K562 (cell line): Measurements from ENCODE around the gene PPP2R2D. TPM values are rescaled to one million over a fixed set of nuclear protein-coding genes. Genes with fewer than 3 reads are reported as not detected.

Experiments
- ARID1B ChIP-seq: fragments of 450-650 bp; IDR thresholded peaks from 2 replicates; pipeline ENCODE4 v1.6.1; 2016; ENCODE audit warnings: antibody characterized with exemption, mild to moderate bottlenecking, inconsistent platforms
- C11orf30 ChIP-seq: fragments of 450-650 bp; IDR thresholded peaks from 2 replicates; pipeline ENCODE4 v1.6.1; 2016; ENCODE audit warnings: low read depth, mild to moderate bottlenecking
- CBX3 ChIP-seq, 2 experiments: IDR thresholded peaks; 1 replicate in 1 of 2; 2 replicates in 1 of 2; pipeline ENCODE4 v1.6.1; 2012; ENCODE audit warnings: inconsistent platforms in 2 of 2, low read length in 2 of 2, borderline replicate concordance in 1 of 2, control low read depth in 1 of 2
- CREM ChIP-seq: IDR thresholded peaks from 2 replicates; pipeline ENCODE4 v1.6.1; 2014; ENCODE audit warnings: antibody characterized with exemption, low read depth
- ELF4 ChIP-seq: fragments of 450-650 bp; formaldehyde crosslinking; IDR thresholded peaks from 2 replicates; pipeline ENCODE4 v1.4.0; 2022; ENCODE audit warnings: missing genetic modification characterization
- FOXK2 ChIP-seq, 2 experiments: fragments of 450-650 bp; IDR thresholded peaks in 1 of 2; conservative IDR thresholded peaks in 1 of 2; 2 replicates each; pipeline ENCODE4 v1.6.1; 2016; ENCODE audit warnings: low read depth in 2 of 2, mild to moderate bottlenecking in 1 of 2
- JUND ChIP-seq, 2 experiments: IDR thresholded peaks; 2 replicates in 1 of 2; 3 replicates in 1 of 2; pipeline ENCODE4 v1.6.1; 2011; ENCODE audit warnings: borderline replicate concordance in 2 of 2, low read depth in 2 of 2, low read length in 2 of 2, improper control_type of control experiment in 1 of 2, missing biosample characterization in 1 of 2, missing genetic modification characterization in 1 of 2, missing genetic modification reagents in 1 of 2
- MAFF ChIP-seq: IDR thresholded peaks from 2 replicates; pipeline ENCODE4 v1.6.1; 2012; ENCODE audit warnings: low read length, improper control_type of control experiment
- MAFK ChIP-seq: IDR thresholded peaks from 2 replicates; pipeline ENCODE4 v1.6.1; 2011; ENCODE audit warnings: low read length, improper control_type of control experiment
- NUFIP1 ChIP-seq: fragments of 450-650 bp; IDR thresholded peaks from 2 replicates; pipeline ENCODE4 v1.6.1; 2018; ENCODE audit not compliant: partially characterized antibody
- POLR2A ChIP-seq: fragments of 450-650 bp; conservative IDR thresholded peaks from 2 replicates; pipeline ENCODE4 v1.6.1; 2016
- RCOR1 ChIP-seq, 2 experiments: IDR thresholded peaks; 2 replicates each; pipeline ENCODE4 v1.6.1; 2012; ENCODE audit warnings: low read depth in 2 of 2, low read length in 2 of 2, borderline replicate concordance in 1 of 2, improper control_type of control experiment in 1 of 2
- SP1 ChIP-seq: sonication (generic); formaldehyde crosslinking; IDR thresholded peaks from 2 replicates; pipeline ENCODE4 v1.8.1; 2022; ENCODE audit warnings: mild to moderate bottlenecking, missing genetic modification reagents
- TAF1 ChIP-seq: IDR thresholded peaks from 2 replicates; pipeline ENCODE4 v1.6.1; 2011; ENCODE audit warnings: mild to moderate bottlenecking, low read length, moderate library complexity; ENCODE audit not compliant: insufficient read depth, control insufficient read depth, severe bottlenecking; ENCODE audit errors: extremely low read depth
- polyA plus RNA-seq, 8 experiments: library from polyadenylated mRNA; depleted of rRNA in 4 of 8; stranded (reverse) in 5 of 8; unstranded in 3 of 8; fragments of >200 nt; fragmentation: Nextera tagmentation in 2 of 8; fragmentation: Illumina TruSeq in 1 of 8; extraction: Ambion mirVana in 2 of 8; extraction: Trizol in 1 of 8; gene quantifications; 2 replicates each; pipeline versions ENCODE4 v1.2.1 to v1.2.3, GENCODE V29; 2011 to 2014; ENCODE audit warnings: inconsistent platforms in 1 of 8, missing spikeins in 1 of 8
- total RNA-seq, 7 experiments: library from RNA; depleted of rRNA in 6 of 7; stranded (reverse); fragments of >200 nt in 6 of 7; fragmentation: Illumina TruSeq in 2 of 7; extraction: Trizol in 2 of 7; gene quantifications; 2 replicates each; pipeline versions ENCODE4 v1.2.1 to v1.2.3, GENCODE V29; 2011 to 2021; ENCODE audit warnings: low replicate concordance in 1 of 7
- TF ChIP-seq, protein P1 (sequence below): fragments of 200-800 bp; sonication (Bioruptor generic); IDR thresholded peaks from 2 replicates; pipeline ENCODE4 v1.6.1; 2016; ENCODE audit warnings: missing genetic modification characterization, missing compliant biosample characterization
- TF ChIP-seq, protein P2 (sequence below): fragments of 250-450 bp; sonication (Bioruptor Pico); IDR thresholded peaks from 2 replicates; pipeline ENCODE4 v1.8.0; 2022; ENCODE audit warnings: inconsistent platforms

Gene PPP2R2D
- total and polyA plus RNA-seq, 9 of the 15 experiments (the other 6 are each of a cell fraction or from before 2014, with no cell fraction given): 1.9 to 37.0 (median 26.8) TPM

- no peak for TF ChIP-seq RCOR1 (IDR thresholded peaks at IDR 0.05; ENCODE audit: borderline replicate concordance in 1 of 2, low read depth in 2 of 2, low read length in 2 of 2)
- no peak for TF ChIP-seq NUFIP1
- TF ChIP-seq MAFF: peak; percentile 87
- no peak for TF ChIP-seq ELF4
- TF ChIP-seq CBX3 (IDR thresholded peaks at IDR 0.05; ENCODE audit: borderline replicate concordance in 1 of 2, low read length in 2 of 2): peak in 1 of 2 experiments; percentile 10; a peak in 1 of 3 replicates
- peak; percentile 76 for TF ChIP-seq MAFK
- TF ChIP-seq POLR2A: peak; percentile 51; the same call in 1 of the 2 replicates
- TF ChIP-seq, protein P1, sequence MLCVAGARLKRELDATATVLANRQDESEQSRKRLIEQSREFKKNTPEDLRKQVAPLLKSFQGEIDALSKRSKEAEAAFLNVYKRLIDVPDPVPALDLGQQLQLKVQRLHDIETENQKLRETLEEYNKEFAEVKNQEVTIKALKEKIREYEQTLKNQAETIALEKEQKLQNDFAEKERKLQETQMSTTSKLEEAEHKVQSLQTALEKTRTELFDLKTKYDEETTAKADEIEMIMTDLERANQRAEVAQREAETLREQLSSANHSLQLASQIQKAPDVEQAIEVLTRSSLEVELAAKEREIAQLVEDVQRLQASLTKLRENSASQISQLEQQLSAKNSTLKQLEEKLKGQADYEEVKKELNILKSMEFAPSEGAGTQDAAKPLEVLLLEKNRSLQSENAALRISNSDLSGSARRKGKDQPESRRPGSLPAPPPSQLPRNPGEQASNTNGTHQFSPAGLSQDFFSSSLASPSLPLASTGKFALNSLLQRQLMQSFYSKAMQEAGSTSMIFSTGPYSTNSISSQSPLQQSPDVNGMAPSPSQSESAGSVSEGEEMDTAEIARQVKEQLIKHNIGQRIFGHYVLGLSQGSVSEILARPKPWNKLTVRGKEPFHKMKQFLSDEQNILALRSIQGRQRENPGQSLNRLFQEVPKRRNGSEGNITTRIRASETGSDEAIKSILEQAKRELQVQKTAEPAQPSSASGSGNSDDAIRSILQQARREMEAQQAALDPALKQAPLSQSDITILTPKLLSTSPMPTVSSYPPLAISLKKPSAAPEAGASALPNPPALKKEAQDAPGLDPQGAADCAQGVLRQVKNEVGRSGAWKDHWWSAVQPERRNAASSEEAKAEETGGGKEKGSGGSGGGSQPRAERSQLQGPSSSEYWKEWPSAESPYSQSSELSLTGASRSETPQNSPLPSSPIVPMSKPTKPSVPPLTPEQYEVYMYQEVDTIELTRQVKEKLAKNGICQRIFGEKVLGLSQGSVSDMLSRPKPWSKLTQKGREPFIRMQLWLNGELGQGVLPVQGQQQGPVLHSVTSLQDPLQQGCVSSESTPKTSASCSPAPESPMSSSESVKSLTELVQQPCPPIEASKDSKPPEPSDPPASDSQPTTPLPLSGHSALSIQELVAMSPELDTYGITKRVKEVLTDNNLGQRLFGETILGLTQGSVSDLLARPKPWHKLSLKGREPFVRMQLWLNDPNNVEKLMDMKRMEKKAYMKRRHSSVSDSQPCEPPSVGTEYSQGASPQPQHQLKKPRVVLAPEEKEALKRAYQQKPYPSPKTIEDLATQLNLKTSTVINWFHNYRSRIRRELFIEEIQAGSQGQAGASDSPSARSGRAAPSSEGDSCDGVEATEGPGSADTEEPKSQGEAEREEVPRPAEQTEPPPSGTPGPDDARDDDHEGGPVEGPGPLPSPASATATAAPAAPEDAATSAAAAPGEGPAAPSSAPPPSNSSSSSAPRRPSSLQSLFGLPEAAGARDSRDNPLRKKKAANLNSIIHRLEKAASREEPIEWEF (CRISPR knock-in tag): peak; percentile 67; the same call in 1 of the 2 replicates
- peak; percentile 47 for TF ChIP-seq TAF1
- peak; percentile 21; the same call in 1 of the 2 replicates for TF ChIP-seq CREM
- TF ChIP-seq FOXK2 (conservative IDR thresholded peaks at IDR 0.05 in 1 of 2, IDR thresholded peaks at IDR 0.05 in 1 of 2; ENCODE audit: low read depth in 2 of 2): peak in 1 of 2 experiments; percentile 26; a peak in 1 of 4 replicates
- TF ChIP-seq, protein P2, sequence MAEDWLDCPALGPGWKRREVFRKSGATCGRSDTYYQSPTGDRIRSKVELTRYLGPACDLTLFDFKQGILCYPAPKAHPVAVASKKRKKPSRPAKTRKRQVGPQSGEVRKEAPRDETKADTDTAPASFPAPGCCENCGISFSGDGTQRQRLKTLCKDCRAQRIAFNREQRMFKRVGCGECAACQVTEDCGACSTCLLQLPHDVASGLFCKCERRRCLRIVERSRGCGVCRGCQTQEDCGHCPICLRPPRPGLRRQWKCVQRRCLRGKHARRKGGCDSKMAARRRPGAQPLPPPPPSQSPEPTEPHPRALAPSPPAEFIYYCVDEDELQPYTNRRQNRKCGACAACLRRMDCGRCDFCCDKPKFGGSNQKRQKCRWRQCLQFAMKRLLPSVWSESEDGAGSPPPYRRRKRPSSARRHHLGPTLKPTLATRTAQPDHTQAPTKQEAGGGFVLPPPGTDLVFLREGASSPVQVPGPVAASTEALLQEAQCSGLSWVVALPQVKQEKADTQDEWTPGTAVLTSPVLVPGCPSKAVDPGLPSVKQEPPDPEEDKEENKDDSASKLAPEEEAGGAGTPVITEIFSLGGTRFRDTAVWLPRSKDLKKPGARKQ: no peak
- TF ChIP-seq JUND (IDR thresholded peaks at IDR 0.05; ENCODE audit: borderline replicate concordance, low read depth, low read length): peak; percentile 63; the same call in 1 of the 2 replicates
- TF ChIP-seq JUND (tag; IDR thresholded peaks at IDR 0.05; ENCODE audit: borderline replicate concordance, low read depth, low read length): peak; percentile 53; the same call in 1 of the 3 replicates
- 0 out of 2 replicates have a peak, but pooled peaks have one; percentile 21 for TF ChIP-seq ARID1B
- no peak for TF ChIP-seq SP1 (CRISPR knock-in tag)
- TF ChIP-seq C11orf30: peak; percentile 61; the same call in 1 of the 2 replicates
These were observed 15.4 kb downstream of the PPP2R2D start (continued) for GRCh38 chr10:131915990-131916766.
